Naive B cell (primary cell): ENCODE measurements around the gene BROX. TPM values are rescaled to one million over a fixed set of nuclear protein-coding genes. Genes with fewer than 3 reads are reported as not detected.

Experiments used
- ATAC-seq, 2 donors: fragments of 150-1000 bp; cut with Tn5 transposase; 2 replicates each; pipeline ENCODE4 v1.10.0; 2021; ENCODE audit warnings: low read depth in 2 of 2, mild to moderate bottlenecking in 2 of 2, moderate library complexity in 2 of 2
- DNase-seq: peaks from one replicate; pipeline ENCODE4 v3.0.0; 2022
- H3K27ac Mint-ChIP-seq, 6 donors: one replicate each; pipeline ENCODE4 v1.8.0; 2020 to 2022; ENCODE audit warnings: mild to moderate bottlenecking in 6 of 6, mixed read lengths in 6 of 6, moderate library complexity in 5 of 6, inconsistent platforms in 2 of 6
- H3K27me3 Mint-ChIP-seq, 3 donors: one replicate each; pipeline ENCODE4 v1.8.0; 2021 to 2022; ENCODE audit warnings: mixed read lengths in 3 of 3, mild to moderate bottlenecking in 1 of 3
- H3K36me3 Mint-ChIP-seq, 2 donors: one replicate each; pipeline ENCODE4 v1.8.0; 2020 to 2022; ENCODE audit warnings: mixed read lengths in 2 of 2, inconsistent platforms in 1 of 2, mild to moderate bottlenecking in 1 of 2
- H3K4me1 Mint-ChIP-seq, 3 donors: one replicate each; pipeline ENCODE4 v1.8.0; 2020 to 2022; ENCODE audit warnings: mixed read lengths in 3 of 3, inconsistent platforms in 1 of 3, mild to moderate bottlenecking in 1 of 3, moderate library complexity in 1 of 3
- H3K4me3 Mint-ChIP-seq, 8 donors: one replicate each; pipeline ENCODE4 v1.8.0; 2020 to 2022; ENCODE audit warnings: mild to moderate bottlenecking in 8 of 8, mixed read lengths in 8 of 8, moderate library complexity in 8 of 8, inconsistent platforms in 2 of 8
- H3K9me3 Mint-ChIP-seq, 7 donors: one replicate each; pipeline ENCODE4 v1.8.0; 2020 to 2022; ENCODE audit warnings: mixed read lengths in 7 of 7, mild to moderate bottlenecking in 5 of 7, inconsistent platforms in 2 of 7, moderate library complexity in 1 of 7
- polyA plus RNA-seq, 6 donors: library from polyadenylated mRNA; unstranded; fragments of 300-500 nt; fragmentation: Illumina TruSeq; gene quantifications; one replicate each; pipeline ENCODE4 v1.2.3, GENCODE V29; 2021; ENCODE audit warnings: low read depth in 6 of 6

The BROX gene
- polyA plus RNA-seq, 6 donors from 2014 or later, result 12.1 to 19.0 (median 14.7) TPM

- Mint-ChIP-seq H3K27me3 (no peaks in the 10 kb centered on the region), H3K27ac (peak overlapping the region in 2 of 6 donors; percentile 6 to 75), H3K36me3 (peaks cover 12 to 25% of the 10 kb centered on the region in 2 donors), H3K4me1 (peaks cover 33 to 67% (median 47%) of the 10 kb centered on the region in 3 donors), H3K9me3 (peaks cover 0 to 8% (median 2%) of the 10 kb centered on the region in 7 donors), H3K4me3 (peak overlapping the region in 1 of 8 donors; percentile 24)
- DNase-seq (no peak), ATAC-seq (no peak)
These were observed 8.1 kb upstream of the BROX start for GRCh38 chr1:222704260-222704659.

- Mint-ChIP-seq H3K27me3 (no peaks in the 10 kb centered on the region), H3K36me3 (peaks cover 20 to 35% of the 10 kb centered on the region in 2 donors), H3K4me3 (peak overlapping the region in 1 of 8 donors; percentile 66), H3K4me1 (peaks cover 43 to 76% (median 63%) of the 10 kb centered on the region in 3 donors), H3K27ac (peak overlapping the region in 2 of 6 donors; percentile 60 to 62), H3K9me3 (peaks cover 0 to 8% (median 2%) of the 10 kb centered on the region in 7 donors)
- ATAC-seq, result no peak
- DNase-seq, result no peak
These were observed 5.5 kb upstream of the BROX start for GRCh38 chr1:222706815-222707214.

- Mint-ChIP-seq H3K27ac (peak overlapping the region in 4 of 6 donors; percentile 26 to 77 (median 64)), H3K9me3 (peaks cover 0 to under 1% (median 0%) of the 10 kb centered on the region in 7 donors), H3K4me1 (peaks cover 43 to 72% (median 58%) of the 10 kb centered on the region in 3 donors), H3K27me3 (no peaks in the 10 kb centered on the region), H3K36me3 (peaks cover 16 to 29% of the 10 kb centered on the region in 2 donors), H3K4me3 (peak overlapping the region; percentile 17 to 100 (median 98))
- ATAC-seq (no peak), DNase-seq (no peak)
These were observed 2.6 kb upstream of the BROX start for GRCh38 chr1:222709700-222710153.

- Mint-ChIP-seq H3K27me3 (no peaks in the 10 kb centered on the region), H3K9me3 (no peaks in the 10 kb centered on the region), H3K27ac (peak overlapping the region; percentile 86 to 100 (median 96)), H3K36me3 (peaks cover 16 to 19% of the 10 kb centered on the region in 2 donors), H3K4me1 (peaks cover 33 to 65% (median 44%) of the 10 kb centered on the region in 3 donors), H3K4me3 (peak overlapping the region; percentile 96 to 100 (median 98))
- DNase-seq (peak; percentile 52), ATAC-seq (peak; percentile 16 to 24)
These were observed 778 bp upstream of the BROX start for GRCh38 chr1:222711319-222712252.

GRCh38 chr1:222713091-222713961, 962 bp downstream of the BROX start:
- peak; percentile 94 for DNase-seq
- Mint-ChIP-seq H3K36me3 (peaks cover 16 to 35% of the 10 kb centered on the region in 2 donors), H3K27ac (peak overlapping the region; percentile 97 to 100 (median 98)), H3K9me3 (no peaks in the 10 kb centered on the region), H3K4me1 (peaks cover 23 to 50% (median 49%) of the 10 kb centered on the region in 3 donors), H3K4me3 (peak overlapping the region; percentile 96 to 100 (median 98)), H3K27me3 (no peaks in the 10 kb centered on the region)
- ATAC-seq, result peak; percentile 75 to 76

GRCh38 chr1:222716393-222716792, 4.0 kb downstream of the BROX start:
- H3K36me3 Mint-ChIP-seq, result peaks cover 20 to 34% of the 10 kb centered on the region in 2 donors
- H3K9me3 Mint-ChIP-seq, result no peaks in the 10 kb centered on the region
- H3K4me3 Mint-ChIP-seq, result peak overlapping the region in 1 of 8 donors; percentile 64
- DNase-seq (no peak), ATAC-seq (no peak)
- H3K27ac Mint-ChIP-seq, result peak overlapping the region in 1 of 6 donors; percentile 62
- no peaks in the 10 kb centered on the region for H3K27me3 Mint-ChIP-seq
- H3K4me1 Mint-ChIP-seq, result peaks cover 11 to 31% (median 29%) of the 10 kb centered on the region in 3 donors

- no peak overlapping the region for H3K4me3 Mint-ChIP-seq
- H3K9me3 Mint-ChIP-seq, result peaks cover 0 to 5% (median 0%) of the 10 kb centered on the region in 7 donors
- H3K27ac Mint-ChIP-seq, result peak overlapping the region in 1 of 6 donors; percentile 97
- ATAC-seq (no peak), DNase-seq (no peak)
- peaks cover 32 to 47% (median 42%) of the 10 kb centered on the region in 3 donors for H3K4me1 Mint-ChIP-seq
- H3K27me3 Mint-ChIP-seq, result no peaks in the 10 kb centered on the region
- H3K36me3 Mint-ChIP-seq, result peaks cover 33 to 36% of the 10 kb centered on the region in 2 donors
These were observed 16.4 kb downstream of the BROX start for GRCh38 chr1:222728746-222729145.

GRCh38 chr1:222730866-222731265, 18.5 kb downstream of the BROX start:
- Mint-ChIP-seq H3K4me1 (peaks cover 39 to 59% (median 52%) of the 10 kb centered on the region in 3 donors), H3K9me3 (peaks cover 0 to 5% (median 0%) of the 10 kb centered on the region in 7 donors), H3K27ac (peak overlapping the region; percentile 65 to 97 (median 86)), H3K4me3 (peak overlapping the region in 7 of 8 donors; percentile 25 to 83 (median 46)), H3K36me3 (peaks cover 29 to 33% of the 10 kb centered on the region in 2 donors), H3K27me3 (no peaks in the 10 kb centered on the region)
- no peak for ATAC-seq
- DNase-seq, result no peak

GRCh38 chr1:222732216-222733159, 20.1 kb downstream of the BROX start:
- DNase-seq, result peak; percentile 81
- peak overlapping the region; percentile 95 to 99 (median 96) for H3K27ac Mint-ChIP-seq
- peak overlapping the region; percentile 79 to 90 (median 84) for H3K4me3 Mint-ChIP-seq

GRCh38 chr1:222734740-222735139, 22.4 kb downstream of the BROX start:
- peak overlapping the region in 4 of 6 donors; percentile 4 to 97 (median 88) for H3K27ac Mint-ChIP-seq
- no peaks in the 10 kb centered on the region for H3K27me3 Mint-ChIP-seq
- H3K36me3 Mint-ChIP-seq, result peaks cover 11 to 14% of the 10 kb centered on the region in 2 donors
- H3K9me3 Mint-ChIP-seq, result peaks cover 0 to 5% (median 0%) of the 10 kb centered on the region in 7 donors
- H3K4me1 Mint-ChIP-seq, result peaks cover 29 to 48% (median 36%) of the 10 kb centered on the region in 3 donors
- H3K4me3 Mint-ChIP-seq, result peak overlapping the region in 7 of 8 donors; percentile 28 to 81 (median 55)
- no peak for DNase-seq
- no peak for ATAC-seq

More at GRCh38 chr1:222732216-222733159, 20.1 kb downstream of the BROX start:
- peaks cover 28 to 29% of the 10 kb centered on the region in 2 donors for H3K36me3 Mint-ChIP-seq
- peaks cover 0 to 5% (median 0%) of the 10 kb centered on the region in 7 donors for H3K9me3 Mint-ChIP-seq
- peaks cover 39 to 59% (median 52%) of the 10 kb centered on the region in 3 donors for H3K4me1 Mint-ChIP-seq
- ATAC-seq, result peak; percentile 91 to 93
- H3K27me3 Mint-ChIP-seq, result no peaks in the 10 kb centered on the region

GRCh38 chr1:222736470-222736869, 24.1 kb downstream of the BROX start:
- DNase-seq (no peak), ATAC-seq (no peak)
- H3K27me3 Mint-ChIP-seq, result no peaks in the 10 kb centered on the region
- H3K36me3 Mint-ChIP-seq, result peaks cover under 1 to 4% of the 10 kb centered on the region in 2 donors
- H3K4me1 Mint-ChIP-seq, result peaks cover 17 to 48% (median 27%) of the 10 kb centered on the region in 3 donors
- H3K4me3 Mint-ChIP-seq, result peak overlapping the region in 6 of 8 donors; percentile 15 to 74 (median 27)
- peak overlapping the region in 1 of 6 donors; percentile 49 for H3K27ac Mint-ChIP-seq
- no peaks in the 10 kb centered on the region for H3K9me3 Mint-ChIP-seq
